DMS53 treated with DMSO at 0.1 percent for 48 hours (cell line): ENCODE measurements around the gene TTC39A.
"Not testable (repeated sequence)": the region's sequence is repeated elsewhere in the genome, so short reads cannot be mapped to it uniquely, and the experiment has no call there.

Experiments
- DNase-seq: peaks from one replicate; lab custom pipeline; 2025; ENCODE audit not compliant: unreplicated experiment; lab: John Stamatoyannopoulos, UW

The TTC39A gene

GRCh38 chr1:51340380-51340779 lies 10.0 kb upstream of the TTC39A start:
- DNase-seq, result no peak

DNA sequence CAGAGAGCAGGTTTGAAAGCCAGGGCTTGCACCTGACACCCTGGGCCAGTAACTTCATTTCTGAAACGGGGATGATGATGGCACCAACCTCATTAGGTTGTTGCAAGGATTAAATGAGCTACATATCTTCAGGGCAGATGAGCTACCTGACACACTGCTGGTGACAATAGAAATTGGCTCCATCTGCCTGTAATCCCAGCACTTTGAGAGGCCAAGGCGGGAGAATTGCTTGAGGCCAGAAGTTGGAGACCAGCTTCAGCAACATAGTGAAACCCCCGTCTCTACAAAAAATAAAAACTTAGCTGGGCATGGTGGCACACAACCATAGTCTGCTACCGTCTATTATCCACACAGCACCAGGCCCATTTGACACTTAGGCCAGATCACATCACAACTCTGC lies 6.3 kb upstream of the TTC39A start:
- no peak for DNase-seq

- no peak for DNase-seq
These were observed 5.6 kb upstream of the TTC39A start for GRCh38 chr1:51336004-51336403.

GRCh38 chr1:51331206-51332100 lies 1.1 kb upstream of the TTC39A start:
- DNase-seq, result peak; percentile 96

DNA sequence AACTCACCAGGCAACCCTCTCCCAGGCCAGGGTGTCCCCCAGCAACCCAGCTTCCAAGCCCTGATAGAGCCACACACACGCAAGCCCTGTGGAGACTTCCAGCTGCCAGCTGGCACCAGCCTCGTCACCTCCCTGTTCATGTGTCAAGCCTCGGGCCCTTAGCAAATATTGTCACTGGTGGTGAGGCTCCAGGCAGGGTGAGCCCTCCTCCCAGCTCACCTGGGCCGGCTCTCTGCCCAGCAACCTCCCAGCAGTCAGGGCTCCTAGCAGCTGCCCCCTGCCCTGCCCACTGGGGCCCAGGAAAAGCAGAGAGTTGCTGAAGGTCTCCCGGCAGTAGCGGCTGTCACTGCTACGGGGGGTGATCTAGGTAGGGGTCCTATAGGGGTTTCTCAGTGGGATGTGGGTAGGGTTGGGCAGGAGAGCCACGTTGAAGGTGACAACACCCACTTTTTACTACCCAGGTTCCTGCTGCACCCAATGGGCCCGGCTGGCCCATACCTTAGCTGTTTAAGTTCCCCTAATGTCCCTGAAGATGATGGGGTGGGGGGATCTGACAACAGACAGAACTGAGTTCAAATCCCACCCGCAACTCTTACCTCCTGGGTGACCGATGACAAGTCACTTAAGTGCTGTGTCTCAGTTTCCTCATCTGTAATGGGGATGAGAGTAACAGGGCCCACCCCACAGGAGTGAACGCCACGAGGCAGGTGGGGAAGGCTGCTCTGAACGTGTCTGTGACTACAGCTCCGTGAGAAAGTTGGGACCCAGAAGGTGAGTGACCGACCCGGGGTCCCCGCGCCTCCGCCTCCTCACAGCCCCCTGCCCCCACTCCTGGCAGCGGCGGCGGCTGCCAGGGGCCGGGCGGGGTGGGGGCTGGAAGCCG lies 678 bp downstream of the TTC39A start:
- peak; percentile 99 for DNase-seq

DNA sequence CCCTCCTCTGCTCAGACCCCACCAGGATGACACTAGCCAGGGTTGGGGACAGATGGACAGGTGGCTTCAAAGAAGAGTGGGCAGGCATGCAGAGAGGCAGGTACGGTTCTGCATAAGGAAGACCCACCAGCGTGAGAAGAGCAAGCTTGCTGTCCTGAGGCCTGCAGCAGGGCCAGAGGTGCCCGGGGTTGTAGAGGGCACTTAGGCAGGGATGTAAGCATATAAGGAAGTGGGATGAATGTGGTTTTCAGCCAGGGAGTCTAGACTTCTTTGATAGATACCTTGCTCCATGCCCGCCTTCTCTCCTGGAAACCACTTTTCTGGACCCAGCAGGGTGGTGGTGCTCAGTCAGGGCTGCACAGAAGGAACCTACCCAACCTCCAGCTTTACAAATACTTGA lies 1.4 kb downstream of the TTC39A start:
- peak; percentile 76 for DNase-seq

GRCh38 chr1:51328279-51328678 lies 2.1 kb downstream of the TTC39A start:
- no peak for DNase-seq

- DNase-seq, result no peak
These were observed 3.0 kb downstream of the TTC39A start for GRCh38 chr1:51327386-51327785.

- no peak for DNase-seq
These were observed 3.5 kb downstream of the TTC39A start for GRCh38 chr1:51326839-51327238.

GRCh38 chr1:51325878-51326755 lies 4.2 kb downstream of the TTC39A start:
- no peak for DNase-seq

DNA sequence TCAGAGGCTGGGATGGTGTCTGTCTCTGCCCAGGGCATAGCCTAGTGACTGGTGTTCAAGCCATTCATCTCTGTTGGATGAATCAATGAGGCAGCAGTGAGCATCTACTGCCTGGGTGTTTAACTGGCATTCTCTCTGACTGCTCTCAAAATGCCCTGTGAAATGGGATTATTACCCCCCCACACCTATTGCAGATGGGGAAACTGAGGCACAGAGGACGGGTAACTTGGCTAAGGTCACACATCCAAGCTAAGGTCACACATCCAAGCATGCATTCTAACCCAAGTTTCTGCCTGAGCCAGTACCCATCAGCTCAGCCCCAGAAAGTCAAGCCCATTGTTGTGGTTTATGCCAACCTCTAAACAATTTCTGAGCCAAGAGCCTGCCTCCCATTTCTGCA lies 5.0 kb downstream of the TTC39A start:
- DNase-seq, result no peak

GRCh38 chr1:51325011-51325385 lies 5.4 kb downstream of the TTC39A start:
- not testable (repeated sequence) for DNase-seq

DNA sequence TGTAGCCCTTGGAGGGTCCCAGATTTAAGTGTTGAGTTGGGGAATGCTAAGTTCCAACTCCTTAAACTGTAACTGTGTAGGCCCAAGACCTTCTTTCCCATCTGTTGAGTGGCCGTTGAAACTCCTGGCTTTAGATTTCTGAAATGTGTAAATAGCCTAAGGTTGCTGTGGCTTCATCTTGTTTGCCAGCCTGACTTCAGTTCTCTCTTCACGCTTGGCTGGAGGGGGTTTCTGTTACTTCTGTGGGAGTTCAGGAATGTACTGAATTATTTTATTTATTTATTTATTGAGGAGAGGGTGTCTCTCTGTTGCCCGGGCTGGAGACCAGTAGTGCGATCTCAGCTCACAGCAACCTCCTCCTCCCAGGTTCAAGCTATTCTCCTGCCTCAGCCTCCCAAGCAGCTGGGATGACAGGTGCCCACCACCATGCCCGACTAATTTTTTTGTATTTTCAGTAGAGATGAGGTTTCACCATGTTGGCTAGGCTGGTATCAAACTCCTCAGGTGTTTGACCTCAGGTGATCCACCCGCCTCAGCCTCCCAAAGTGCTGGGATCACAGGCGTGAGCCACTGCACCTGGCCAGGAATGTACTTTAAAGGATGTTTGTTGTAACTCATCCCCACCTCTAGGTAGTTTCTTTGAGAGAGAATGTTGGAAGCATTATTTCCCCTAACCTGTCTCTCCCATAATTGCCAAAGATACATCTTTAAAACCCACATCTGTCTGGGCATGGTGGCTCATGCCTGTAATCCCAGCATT lies 5.9 kb downstream of the TTC39A start:
- DNase-seq, result no peak

GRCh38 chr1:51323778-51324177 lies 6.6 kb downstream of the TTC39A start:
- DNase-seq, result no peak

- DNase-seq, result no peak
These were observed 7.8 kb downstream of the TTC39A start for GRCh38 chr1:51322417-51323101.

- DNase-seq, result no peak
These were observed 8.5 kb downstream of the TTC39A start for GRCh38 chr1:51321924-51322280.

DNA sequence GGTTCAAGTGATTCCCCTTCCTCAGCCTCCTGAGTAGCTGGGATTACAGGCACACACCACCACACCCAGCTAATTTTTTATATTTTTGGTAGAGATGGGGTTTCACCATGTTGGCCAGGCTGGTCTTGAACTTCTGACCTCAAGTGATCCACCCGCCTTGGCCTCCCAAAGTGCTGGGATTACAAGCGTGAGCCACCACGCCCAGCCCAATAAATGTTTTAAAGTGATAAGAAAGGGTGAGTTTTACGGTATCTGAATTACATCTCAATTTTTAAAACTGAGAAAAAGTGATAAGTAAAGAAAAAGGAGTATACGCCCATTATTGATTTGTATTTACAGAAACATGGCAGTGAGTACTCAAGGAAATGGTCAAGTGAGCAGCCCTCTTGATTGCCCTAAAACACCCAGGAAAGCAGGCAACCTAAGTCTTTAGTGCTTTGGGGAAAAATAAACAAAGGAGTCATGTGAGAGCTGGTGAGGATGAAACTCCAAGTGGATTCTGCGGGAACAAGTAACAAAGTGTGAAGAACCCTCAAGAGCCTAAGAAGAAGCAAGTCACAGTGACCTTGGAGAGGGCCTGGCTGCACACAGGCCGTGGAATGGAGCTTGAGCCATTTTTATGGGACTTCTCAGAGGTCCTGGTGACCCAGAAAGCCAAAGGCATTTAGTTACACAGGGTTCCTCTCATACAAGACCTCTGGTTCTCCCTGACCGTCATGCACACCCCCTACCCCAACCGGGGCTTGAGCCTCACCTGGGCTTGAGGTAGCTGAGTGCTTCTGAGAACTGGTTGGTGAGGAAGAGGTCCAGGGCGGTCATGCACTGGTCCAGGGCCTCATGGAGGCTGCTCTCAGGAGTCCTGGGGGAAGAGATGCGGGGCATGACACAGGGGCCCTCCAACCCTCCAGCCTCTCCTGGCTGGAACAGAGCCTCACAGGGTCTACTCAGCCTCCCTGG lies 9.1 kb downstream of the TTC39A start:
- DNase-seq, result no peak

GRCh38 chr1:51317798-51318197 lies 12.6 kb downstream of the TTC39A start:
- DNase-seq, result no peak

GRCh38 chr1:51316846-51317120 lies 13.6 kb downstream of the TTC39A start:
- peak; percentile 92 for DNase-seq
